Stimulated activated CD4-positive, alpha-beta T cell treated with anti-CD3 and anti-CD28 coated beads, Interleukin-1b, Interleukin-23, amount 100 ng/mL, for 24 hours (primary cell): ENCODE results near the gene SMG6.
"Not testable (repeated sequence)": the region's sequence is repeated elsewhere in the genome, so short reads cannot be mapped to it uniquely, and the experiment has no call there.

Experiments
- DNase-seq, 4 experiments: peaks; one replicate each; pipeline ENCODE4 v3.0.0-alpha.2; 2020; ENCODE audit warnings: low read depth in 4 of 4, low spot score in 1 of 4

SMG6 gene

DNA sequence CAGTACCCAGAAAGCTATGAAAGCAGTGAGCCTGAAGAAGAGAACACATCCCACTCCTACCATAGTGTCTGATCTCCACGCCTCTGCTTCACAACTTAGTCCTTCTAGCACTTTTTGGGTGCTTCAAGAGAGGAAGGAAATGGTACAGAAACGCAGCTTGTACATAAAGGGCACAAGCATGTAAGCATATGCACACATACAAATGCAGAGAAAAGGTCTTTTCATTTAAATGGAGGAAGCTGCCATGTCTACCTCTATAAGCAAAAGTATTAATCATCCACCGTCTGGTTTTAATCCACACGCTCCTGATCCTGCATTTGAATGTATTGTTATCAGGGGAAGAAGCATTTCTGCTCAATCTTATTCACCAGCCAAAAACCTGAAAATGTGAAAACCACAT, 148.0 kb downstream of the SMG6 start:
- DNase-seq = no peak

GRCh38 chr17:2151358-2152033, 152.1 kb downstream of the SMG6 start:
- no peak for DNase-seq

- DNase-seq = no peak
These were observed 152.8 kb downstream of the SMG6 start for GRCh38 chr17:2150806-2151205.

DNA sequence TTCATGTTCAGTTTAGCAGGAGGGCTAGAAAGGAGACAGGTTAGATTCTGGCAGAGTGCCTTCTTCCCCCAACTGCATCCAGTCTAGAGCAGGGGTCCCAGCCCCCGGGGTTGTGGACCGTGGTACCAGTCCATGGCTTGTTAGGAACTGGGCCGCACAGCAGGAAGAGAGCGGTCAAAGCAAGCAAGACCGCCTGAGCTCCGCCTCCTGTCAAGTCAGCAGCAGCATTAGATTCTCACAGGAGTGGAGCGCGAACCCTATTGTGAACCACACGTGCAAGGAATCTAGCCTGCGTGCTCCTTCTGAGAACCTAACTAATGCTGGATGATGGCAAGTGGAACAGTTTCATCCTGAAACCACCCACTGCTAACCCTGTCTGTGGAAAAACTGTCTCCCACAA, 153.7 kb downstream of the SMG6 start:
- DNase-seq = no peak

DNA sequence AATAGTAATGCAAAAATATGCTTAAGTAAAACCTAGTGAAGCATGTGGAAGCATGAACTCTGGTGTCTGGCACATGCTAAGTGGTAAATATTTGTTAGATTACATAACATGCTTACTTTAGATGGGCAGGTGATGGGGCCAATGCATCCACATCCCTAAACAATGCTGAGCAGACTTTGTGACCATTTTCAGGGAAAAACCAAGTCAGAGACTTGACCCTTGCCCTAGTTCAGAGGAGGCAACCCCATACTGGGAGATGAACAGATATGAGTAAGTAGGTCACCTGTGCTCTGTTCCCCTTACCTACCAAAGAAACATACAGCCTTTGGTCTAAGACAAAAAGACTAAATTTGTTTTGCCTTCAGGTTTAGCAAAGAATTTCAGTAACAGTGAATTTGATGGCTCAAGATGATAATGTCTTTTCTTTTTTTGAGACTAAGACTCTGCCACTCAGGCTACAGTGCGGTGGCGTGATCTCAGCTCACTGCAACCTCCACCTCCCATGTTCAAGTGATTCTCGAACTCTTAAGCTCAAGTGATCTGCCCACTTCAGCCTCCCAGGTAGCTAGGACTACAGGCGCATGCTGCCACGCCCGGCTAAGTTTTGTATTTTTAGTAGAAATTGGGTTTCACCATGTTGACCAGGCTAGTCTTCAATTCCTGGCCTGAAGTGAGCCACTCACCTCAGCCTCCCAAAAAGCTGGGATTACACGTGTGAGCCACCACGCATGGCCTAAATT, 157.3 kb downstream of the SMG6 start:
- no peak for DNase-seq

DNA sequence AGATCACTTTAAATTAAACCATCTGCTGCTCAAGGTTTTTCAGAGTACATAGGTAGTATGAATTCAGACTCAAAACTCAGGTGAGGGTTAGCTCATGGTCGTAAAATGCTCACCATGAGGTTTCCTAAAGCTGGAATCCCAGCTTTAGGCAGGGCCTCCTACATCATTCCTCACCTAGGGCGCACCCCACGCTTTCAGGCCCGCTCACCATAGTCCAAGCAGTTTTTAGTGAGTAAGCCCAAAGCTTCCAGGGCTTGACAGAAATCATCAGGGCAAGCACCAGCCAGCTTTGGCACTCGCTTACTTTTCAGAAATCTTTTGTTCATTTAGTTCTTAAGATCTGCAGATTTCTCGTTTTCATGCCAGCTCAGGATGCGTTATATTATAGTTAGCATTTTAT, 158.9 kb downstream of the SMG6 start:
- DNase-seq = no peak

- DNase-seq = no peak
These were observed 160.3 kb downstream of the SMG6 start for GRCh38 chr17:2143332-2143731.

GRCh38 chr17:2142682-2143081, 160.9 kb downstream of the SMG6 start:
- DNase-seq = not testable (repeated sequence)

- no peak for DNase-seq
These were observed 162.9 kb downstream of the SMG6 start for GRCh38 chr17:2140683-2141082.

DNA sequence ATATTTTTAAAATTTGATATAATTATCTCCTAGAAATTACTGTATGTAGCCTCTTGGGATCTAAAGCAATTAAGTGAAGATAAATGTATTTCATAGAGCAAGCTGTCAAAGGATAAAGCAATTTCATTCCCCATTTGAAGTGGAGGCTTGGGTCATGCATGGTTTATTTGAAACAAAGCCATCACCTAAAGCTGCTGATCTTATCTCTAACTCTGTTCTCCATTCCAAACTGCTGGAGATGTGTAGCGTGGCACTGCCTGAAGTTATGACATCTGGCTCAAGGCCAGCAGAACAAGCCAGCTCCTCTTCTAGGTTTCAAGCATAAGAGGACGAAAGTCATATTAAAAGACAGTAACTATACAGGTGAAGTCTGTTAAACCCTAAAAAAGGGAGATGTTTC, 164.8 kb downstream of the SMG6 start:
- DNase-seq = no peak

GRCh38 chr17:2138318-2138717, 165.3 kb downstream of the SMG6 start:
- no peak for DNase-seq

DNA sequence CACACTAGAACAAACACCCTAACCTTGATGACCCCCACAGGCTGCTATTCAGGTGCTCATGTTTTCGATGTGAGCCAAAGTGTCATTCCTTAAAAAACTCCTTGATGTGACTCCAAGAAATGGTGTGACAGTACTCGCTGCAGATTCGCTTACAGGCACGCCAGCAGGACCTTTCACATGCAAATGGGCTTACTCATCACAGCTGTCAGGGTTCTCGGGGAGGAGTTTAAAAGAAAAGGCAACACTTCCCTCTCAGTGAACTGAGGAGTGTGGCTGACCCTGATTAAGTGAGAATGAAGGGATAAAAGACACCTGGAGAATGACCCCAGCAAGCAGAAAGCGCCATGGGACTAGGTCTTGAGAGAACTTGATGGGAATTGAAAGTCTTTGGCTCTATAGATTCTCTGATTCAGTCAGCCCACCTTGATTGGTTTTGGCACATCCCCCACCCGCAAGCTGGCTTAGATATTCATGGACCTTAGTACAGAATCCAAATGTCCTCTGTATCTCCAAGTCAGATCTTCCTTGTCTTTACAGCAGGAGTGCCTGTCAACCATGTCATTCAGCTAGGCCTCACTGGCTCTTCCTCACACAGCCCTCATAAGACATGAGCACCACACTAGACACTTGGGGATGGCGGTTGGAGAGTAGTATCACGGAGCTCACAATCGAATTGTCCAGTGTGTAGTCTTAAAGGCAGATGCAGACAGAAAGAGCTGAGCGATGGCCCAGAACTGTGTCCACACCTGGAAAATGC, 166.1 kb downstream of the SMG6 start:
- DNase-seq = no peak

DNA sequence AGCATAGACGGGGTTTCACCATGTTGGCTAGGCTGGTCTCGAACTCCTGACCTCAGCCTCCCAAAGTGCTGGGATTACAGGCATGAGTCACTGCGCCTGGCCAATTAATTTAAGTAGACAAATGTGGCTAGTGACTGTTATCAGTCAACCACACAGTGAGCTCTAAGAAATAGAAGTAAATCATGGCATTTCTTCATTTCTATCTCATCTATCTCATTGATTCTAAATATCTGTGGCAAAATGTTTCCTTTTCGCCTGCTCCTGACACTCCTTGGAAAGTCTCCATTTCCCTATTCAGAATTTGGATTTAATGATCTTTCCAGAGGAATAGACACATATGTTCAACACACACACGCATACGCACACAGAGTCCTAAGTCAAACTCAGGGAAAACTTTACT, 167.3 kb downstream of the SMG6 start:
- no peak for DNase-seq

- DNase-seq = no peak
These were observed 175.6 kb downstream of the SMG6 start for GRCh38 chr17:2128011-2128410.

GRCh38 chr17:2125013-2125535, 178.5 kb downstream of the SMG6 start:
- no peak for DNase-seq

DNA sequence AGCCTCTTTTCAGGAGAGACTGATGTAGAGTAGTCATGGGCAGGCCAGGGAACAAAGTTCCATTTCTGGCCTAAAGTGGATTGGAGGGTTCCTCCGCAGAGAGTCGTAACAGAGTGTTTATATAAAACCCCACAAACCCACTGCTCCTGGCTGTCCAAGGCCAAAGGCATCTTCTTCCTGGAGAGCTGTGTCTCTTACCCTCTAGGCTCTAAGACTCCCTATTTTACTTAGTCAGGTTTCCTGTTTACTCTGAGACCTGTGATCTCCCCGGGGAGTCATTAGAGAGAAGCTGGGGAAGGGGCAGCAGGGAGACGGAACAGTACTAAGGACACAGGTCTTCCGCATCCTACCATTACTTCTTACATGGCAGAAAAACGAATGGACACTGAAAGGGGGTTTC, 179.2 kb downstream of the SMG6 start:
- no peak for DNase-seq

DNA sequence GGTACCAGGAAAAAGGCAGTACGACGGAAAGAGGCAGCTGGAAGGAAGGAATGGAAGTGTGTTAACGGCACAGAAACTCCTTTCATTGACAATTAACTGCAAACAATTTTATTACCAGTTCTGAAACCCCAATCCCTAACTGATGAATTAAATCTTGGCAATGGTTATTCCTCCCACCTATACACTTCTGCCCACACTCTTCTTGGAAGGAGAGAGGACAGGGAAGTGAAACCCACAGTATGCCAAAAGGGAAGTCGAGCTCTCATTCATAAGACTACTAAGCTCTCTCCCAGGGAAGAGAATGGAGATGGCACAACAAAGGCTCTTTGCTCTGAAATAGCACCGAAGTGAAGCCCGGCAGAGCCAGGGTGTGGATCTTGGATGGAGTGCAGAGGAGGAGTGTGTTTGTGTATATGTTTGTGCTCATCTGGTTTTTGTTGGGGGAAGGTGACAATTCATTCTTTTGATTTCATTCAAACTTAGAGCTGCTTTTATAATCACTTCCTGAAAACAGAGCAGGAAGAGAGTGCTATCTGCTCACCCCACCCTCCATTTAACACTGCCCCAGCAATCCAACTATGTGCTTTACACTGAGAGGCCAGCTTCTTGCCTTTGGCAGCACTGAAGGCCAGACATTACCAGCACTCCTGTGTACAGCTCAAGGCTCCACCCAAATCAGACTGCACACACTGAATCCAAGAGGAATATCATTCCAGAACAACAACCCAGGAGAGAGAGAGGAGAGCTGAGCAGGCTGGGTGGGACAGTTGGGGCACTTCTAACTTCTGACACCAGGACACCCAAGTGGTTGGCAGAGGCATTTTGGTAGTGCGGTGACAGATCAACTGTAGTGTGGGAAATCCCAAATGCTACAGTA, 180.0 kb downstream of the SMG6 start:
- no peak for DNase-seq

GRCh38 chr17:2122641-2123302, 180.8 kb downstream of the SMG6 start:
- no peak for DNase-seq

DNA sequence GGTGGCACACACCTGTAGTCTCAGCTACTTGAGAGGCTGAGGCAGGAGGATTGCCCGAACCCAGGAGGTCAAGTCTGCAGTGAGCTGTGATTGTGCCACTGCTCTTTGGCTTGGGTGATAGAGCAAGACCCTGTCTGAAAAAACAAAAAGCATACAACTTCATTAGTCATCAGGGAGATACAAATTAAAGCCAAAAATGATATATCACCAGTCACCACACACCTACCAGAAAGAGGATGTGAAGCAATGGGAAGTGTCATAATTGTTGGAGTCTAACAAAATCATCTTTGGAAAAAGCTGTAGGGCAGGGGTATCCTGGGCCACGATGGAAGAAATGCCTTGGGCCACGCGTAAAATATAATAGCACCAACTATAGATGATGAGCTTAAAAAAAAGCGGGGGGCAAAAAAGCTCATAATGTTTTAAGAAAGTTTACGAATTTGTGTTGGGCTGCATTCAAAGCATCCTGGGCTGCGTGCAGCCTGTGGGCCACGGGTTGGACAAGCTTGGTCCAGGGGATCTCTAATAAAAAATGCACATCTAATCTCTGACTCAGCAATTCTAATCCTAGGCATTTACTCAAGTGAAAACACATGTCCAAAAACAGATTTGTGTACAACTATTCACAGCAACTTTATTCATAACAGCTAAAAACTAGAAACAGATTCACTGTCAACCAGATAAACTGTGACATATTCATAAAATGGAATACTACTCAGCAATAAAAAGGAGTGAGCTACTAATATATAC, 182.8 kb downstream of the SMG6 start:
- DNase-seq = no peak

- no peak for DNase-seq
These were observed 190.3 kb downstream of the SMG6 start for GRCh38 chr17:2113279-2113622.
